Brain microvascular endothelial cell (primary cell): ENCODE measurements around the gene FREM2.

Experiments
- DNase-seq: peaks from one replicate; pipeline ENCODE4 v3.0.0-alpha.2; 2020
- H3K27ac ChIP-seq: fragments of 250-450 bp; sonication (Bioruptor Pico); 2 replicates; pipeline ENCODE4 v1.5.1; 2020; ENCODE audit warnings: mild to moderate bottlenecking, moderate library complexity
- H3K27me3 ChIP-seq: fragments of 250-450 bp; sonication (Bioruptor Pico); replicated peaks from 2 replicates; pipeline ENCODE4 v1.5.1; 2020; ENCODE audit warnings: mild to moderate bottlenecking
- H3K36me3 ChIP-seq: fragments of 250-450 bp; sonication (Bioruptor Pico); replicated peaks from 2 replicates; pipeline ENCODE4 v1.5.1; 2020; ENCODE audit warnings: mild to moderate bottlenecking
- H3K4me3 ChIP-seq: 2 replicates; pipeline ENCODE4 v1.5.1; 2011; ENCODE audit warnings: low read depth, mild to moderate bottlenecking, control low read depth, low read length, moderate library complexity
- in situ Hi-C: cut with HindIII; loops from 2 replicates; pipeline ENCODE4 v1.10.0; 2017; ENCODE audit warnings: low sequenced_read_pairs, low pct_ligation_motif_present
- TF ChIP-seq, protein P1 (sequence below): IDR thresholded peaks from 2 replicates; pipeline ENCODE4 v1.5.1; 2011; ENCODE audit warnings: low read depth, mild to moderate bottlenecking, moderate library complexity, low read length, control low read depth, inconsistent platforms; ENCODE audit errors: missing control alignments

FREM2 gene

DNA sequence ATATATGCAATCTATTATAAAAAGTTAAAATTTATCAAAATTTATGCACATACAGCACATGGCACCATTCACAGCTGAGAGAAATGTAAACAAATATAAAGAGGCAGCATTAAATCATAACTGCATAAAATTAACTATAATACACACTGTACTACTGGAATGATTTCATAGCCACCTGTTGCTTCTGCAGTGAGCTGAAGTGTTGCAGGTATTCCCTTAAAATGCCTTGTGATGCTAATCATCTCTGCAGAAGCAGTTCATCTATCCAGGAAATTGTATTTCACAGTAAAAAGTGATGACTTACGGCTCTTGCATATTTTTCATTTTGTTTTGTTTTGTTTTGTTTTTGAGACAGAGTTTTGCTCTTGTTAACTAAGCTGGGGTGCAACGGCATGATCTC lies 221.7 kb downstream of the FREM2 start:
- TF ChIP-seq, protein P1, sequence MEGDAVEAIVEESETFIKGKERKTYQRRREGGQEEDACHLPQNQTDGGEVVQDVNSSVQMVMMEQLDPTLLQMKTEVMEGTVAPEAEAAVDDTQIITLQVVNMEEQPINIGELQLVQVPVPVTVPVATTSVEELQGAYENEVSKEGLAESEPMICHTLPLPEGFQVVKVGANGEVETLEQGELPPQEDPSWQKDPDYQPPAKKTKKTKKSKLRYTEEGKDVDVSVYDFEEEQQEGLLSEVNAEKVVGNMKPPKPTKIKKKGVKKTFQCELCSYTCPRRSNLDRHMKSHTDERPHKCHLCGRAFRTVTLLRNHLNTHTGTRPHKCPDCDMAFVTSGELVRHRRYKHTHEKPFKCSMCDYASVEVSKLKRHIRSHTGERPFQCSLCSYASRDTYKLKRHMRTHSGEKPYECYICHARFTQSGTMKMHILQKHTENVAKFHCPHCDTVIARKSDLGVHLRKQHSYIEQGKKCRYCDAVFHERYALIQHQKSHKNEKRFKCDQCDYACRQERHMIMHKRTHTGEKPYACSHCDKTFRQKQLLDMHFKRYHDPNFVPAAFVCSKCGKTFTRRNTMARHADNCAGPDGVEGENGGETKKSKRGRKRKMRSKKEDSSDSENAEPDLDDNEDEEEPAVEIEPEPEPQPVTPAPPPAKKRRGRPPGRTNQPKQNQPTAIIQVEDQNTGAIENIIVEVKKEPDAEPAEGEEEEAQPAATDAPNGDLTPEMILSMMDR, result no peak
- in situ Hi-C loops, result no loop called here
- Histone ChIP-seq H3K27me3 (no peaks in the 10 kb centered on the region), H3K27ac (no peak overlapping the region), H3K36me3 (no peaks in the 10 kb centered on the region), H3K4me3 (no peak overlapping the region)
- DNase-seq, result no peak

DNA sequence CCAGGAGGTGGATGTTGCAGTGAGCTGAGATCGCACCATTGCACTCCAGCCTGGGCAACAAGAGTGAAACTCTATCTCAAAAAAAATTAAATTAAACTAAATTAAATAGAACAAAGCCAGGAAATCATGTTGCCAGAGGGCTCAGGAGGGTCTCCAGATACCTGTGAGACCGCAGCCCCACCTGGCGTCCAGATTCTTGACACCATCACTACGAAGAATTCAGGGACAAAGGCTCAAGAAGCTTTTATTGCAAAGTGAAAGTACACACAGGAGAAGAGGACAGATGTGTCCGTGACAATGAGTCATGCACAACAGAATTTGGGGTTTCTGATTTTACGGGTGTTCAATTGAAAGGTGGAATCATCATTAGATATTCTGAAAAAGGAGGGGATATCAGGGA lies 227.2 kb downstream of the FREM2 start:
- TF ChIP-seq, protein P1, result no peak
- no peak for DNase-seq
- in situ Hi-C loops, result no loop called here
- no peak overlapping the region for H3K4me3 ChIP-seq
- H3K36me3 ChIP-seq, result no peaks in the 10 kb centered on the region
- no peaks in the 10 kb centered on the region for H3K27me3 ChIP-seq
- H3K27ac ChIP-seq, result no peak overlapping the region

DNA sequence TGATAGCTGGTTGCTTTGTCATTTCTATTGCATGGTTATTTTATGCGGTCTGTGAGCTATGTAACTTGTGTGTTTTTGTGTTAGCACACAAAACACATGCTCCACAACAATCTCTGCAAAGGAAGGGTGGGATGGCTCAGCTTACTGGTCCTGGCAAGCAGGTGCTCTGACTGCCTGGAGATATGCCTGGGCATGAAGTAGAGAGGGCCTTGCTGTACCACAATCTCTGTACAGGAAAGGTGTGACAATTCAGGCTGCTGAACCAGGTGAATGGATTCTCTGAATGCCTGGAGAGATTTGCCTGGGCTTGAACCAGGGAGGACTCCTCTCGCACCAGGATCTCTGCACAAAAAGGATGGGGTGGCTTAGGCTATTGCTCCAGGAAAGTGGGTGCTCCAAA lies 234.2 kb downstream of the FREM2 start:
- Histone ChIP-seq H3K27ac (no peak overlapping the region), H3K36me3 (no peaks in the 10 kb centered on the region), H3K27me3 (no peaks in the 10 kb centered on the region), H3K4me3 (no peak overlapping the region)
- TF ChIP-seq, protein P1, result no peak
- in situ Hi-C loops, result no loop called here
- no peak for DNase-seq

DNA sequence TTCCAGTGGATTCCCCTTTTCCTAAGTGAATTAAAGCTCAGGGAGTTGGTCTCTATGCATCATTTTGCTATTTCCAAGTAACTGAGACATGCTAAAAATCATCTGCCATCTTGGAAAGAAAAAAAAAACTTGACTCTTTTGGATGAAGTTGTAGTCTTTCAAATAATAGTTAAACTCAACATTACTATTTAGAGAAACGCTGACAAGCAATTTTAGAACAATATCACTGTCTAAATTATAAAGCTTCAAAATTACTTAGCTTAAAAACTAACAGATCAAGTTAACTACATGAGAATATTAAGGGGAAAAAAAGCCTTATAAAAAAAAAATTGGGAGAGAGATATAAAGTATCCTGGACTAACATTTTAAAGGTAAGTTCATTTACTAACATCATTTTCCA lies 235.3 kb downstream of the FREM2 start:
- Histone ChIP-seq H3K27ac (no peak overlapping the region), H3K4me3 (no peak overlapping the region), H3K27me3 (no peaks in the 10 kb centered on the region), H3K36me3 (no peaks in the 10 kb centered on the region)
- TF ChIP-seq, protein P1, result no peak
- DNase-seq, result no peak
- in situ Hi-C loops, result no loop called here

DNA sequence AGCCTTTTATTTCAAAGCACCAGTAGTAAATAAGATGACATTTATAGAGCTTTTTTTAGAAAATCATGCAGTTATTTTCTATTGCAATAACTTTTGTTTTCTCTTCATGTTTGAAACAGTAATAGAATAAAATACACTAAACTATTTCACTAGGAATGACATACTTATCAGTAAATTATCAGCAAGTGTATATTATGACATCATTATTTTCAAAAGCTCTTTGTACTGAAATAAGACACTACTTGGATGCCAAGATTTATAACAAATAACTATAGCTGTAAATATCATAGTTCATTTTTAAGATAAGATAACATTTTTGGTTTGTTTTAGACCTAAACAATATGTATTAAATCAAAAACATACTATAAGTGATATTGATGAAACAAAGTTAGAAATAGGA lies 246.9 kb downstream of the FREM2 start:
- no peak overlapping the region for H3K4me3 ChIP-seq
- H3K27me3 ChIP-seq, result no peaks in the 10 kb centered on the region
- H3K36me3 ChIP-seq, result no peaks in the 10 kb centered on the region
- no peak overlapping the region for H3K27ac ChIP-seq
- in situ Hi-C loops, result no loop called here
- TF ChIP-seq, protein P1, result no peak
- DNase-seq, result no peak
